Measurements from ENCODE around the gene OR8B4.
"Not testable (repeated sequence)": the region's sequence is repeated elsewhere in the genome, so short reads cannot be mapped to it uniquely, and the experiment has no call there.

The OR8B4 gene

GRCh38 chr11:124402326-124402922 is 22.2 kb downstream of the OR8B4 start:
- peak; percentile 81 for DNase-seq
- no peak overlapping the region for H3K4me3 ChIP-seq (ENCODE audit: low read depth, low read length)
- no peaks in the 10 kb centered on the region for H3K9me3 ChIP-seq
- no peaks in the 10 kb centered on the region for H3K4me1 ChIP-seq
- peaks cover 15% of the 10 kb centered on the region for H3K27me3 ChIP-seq
- peak; percentile 91 for TF ChIP-seq CTCF (IDR thresholded peaks at IDR 0.05; ENCODE audit: low read depth, low read length)
- no peaks in the 10 kb centered on the region for H3K36me3 ChIP-seq

- TF ChIP-seq CTCF (IDR thresholded peaks at IDR 0.05; ENCODE audit: low read depth, low read length): no peak
- DNase-seq: no peak
- Histone ChIP-seq H3K9me3 (no peaks in the 10 kb centered on the region), H3K27me3 (no peaks in the 10 kb centered on the region), H3K4me1 (no peaks in the 10 kb centered on the region), H3K36me3 (no peaks in the 10 kb centered on the region), H3K4me3 (ENCODE audit: low read depth, low read length) (no peak within 1 kb of the TSS)
Observed at GRCh38 chr11:124398924-124399323, 25.7 kb downstream of the OR8B4 start, which contains the start of gene OR8B3. Gene OR8B3 (minus strand): TSS chr11:124399024. CDS start chr11:124397351, 1,673 bp downstream.

- DNase-seq; H3K27me3 ChIP-seq; H3K36me3 ChIP-seq; H3K4me1 ChIP-seq; H3K9me3 ChIP-seq; H3K4me3 ChIP-seq (ENCODE audit: low read depth, low read length): not testable (repeated sequence)
Observed at GRCh38 chr11:124396847-124397246, 27.8 kb downstream of the OR8B4 start.

GRCh38 chr11:124394408-124394807 is 30.3 kb downstream of the OR8B4 start:
- TF ChIP-seq CTCF (IDR thresholded peaks at IDR 0.05; ENCODE audit: low read depth, low read length): no peak
- no peak overlapping the region for H3K4me3 ChIP-seq (ENCODE audit: low read depth, low read length)
- no peak for DNase-seq

GRCh38 chr11:124384399-124384798 is 40.3 kb downstream of the OR8B4 start, which contains the start of gene OR8B2:
Gene OR8B2 (minus strand): TSS chr11:124384499. CDS start chr11:124383343, 1,156 bp downstream.
- Histone ChIP-seq H3K4me1 (no peaks in the 10 kb centered on the region), H3K27me3 (no peaks in the 10 kb centered on the region), H3K4me3 (ENCODE audit: low read depth, low read length) (no peak within 1 kb of the TSS), H3K36me3 (no peaks in the 10 kb centered on the region), H3K9me3 (no peaks in the 10 kb centered on the region)
- DNase-seq: no peak
- no peak for TF ChIP-seq CTCF (IDR thresholded peaks at IDR 0.05; ENCODE audit: low read depth, low read length)

More at GRCh38 chr11:124394408-124394807, 30.3 kb downstream of the OR8B4 start:
- no peaks in the 10 kb centered on the region for H3K36me3 ChIP-seq
- no peaks in the 10 kb centered on the region for H3K27me3 ChIP-seq
- no peaks in the 10 kb centered on the region for H3K4me1 ChIP-seq
- no peaks in the 10 kb centered on the region for H3K9me3 ChIP-seq

GRCh38 chr11:124382857-124383256 is 41.8 kb downstream of the OR8B4 start:
- H3K9me3 ChIP-seq; H3K4me3 ChIP-seq (ENCODE audit: low read depth, low read length); H3K36me3 ChIP-seq; H3K27me3 ChIP-seq; H3K4me1 ChIP-seq; DNase-seq: not testable (repeated sequence)

GRCh38 chr11:124380585-124380984 is 44.1 kb downstream of the OR8B4 start:
- no peak for TF ChIP-seq CTCF (IDR thresholded peaks at IDR 0.05; ENCODE audit: low read depth, low read length)
- Histone ChIP-seq H3K4me1 (no peaks in the 10 kb centered on the region), H3K9me3 (no peaks in the 10 kb centered on the region), H3K36me3 (no peaks in the 10 kb centered on the region), H3K27me3 (no peaks in the 10 kb centered on the region), H3K4me3 (ENCODE audit: low read depth, low read length) (no peak overlapping the region)
- DNase-seq: no peak

All from BE2C (cell line).